HEK293 (cell line): ENCODE data around the gene SLC9A9.

Source experiments
- YY1 ChIP-seq: fragments of 450-650 bp; formaldehyde crosslinking; IDR thresholded peaks from 2 replicates; pipeline ENCODE4 v1.5.1; 2018; ENCODE audit warnings: missing biosample characterization, missing genetic modification characterization
- ZNF274 ChIP-seq, 2 experiments: fragments of 200-500 bp in 1 of 2; fragments of 450-650 bp in 1 of 2; sonication (Bioruptor generic) in 1 of 2; formaldehyde crosslinking in 1 of 2; IDR thresholded peaks; 2 replicates each; pipeline versions ENCODE4 v1.5.1 to v1.6.1; 2014 to 2016; ENCODE audit warnings: borderline replicate concordance in 1 of 2, inconsistent platforms in 1 of 2, low read length in 1 of 2, missing biosample characterization in 1 of 2, missing genetic modification characterization in 1 of 2
- ZNF292 ChIP-seq: fragments of 450-650 bp; formaldehyde crosslinking; IDR thresholded peaks from 2 replicates; pipeline ENCODE4 v1.5.1; 2016; ENCODE audit warnings: low read depth, missing biosample characterization, missing genetic modification characterization, borderline replicate concordance
- ZNF350 ChIP-seq: fragments of 450-650 bp; formaldehyde crosslinking; IDR thresholded peaks from 2 replicates; pipeline ENCODE4 v1.5.0; 2017; ENCODE audit warnings: missing biosample characterization, mild to moderate bottlenecking, missing genetic modification characterization
- ZNF530 ChIP-seq: fragments of 450-650 bp; formaldehyde crosslinking; IDR thresholded peaks from 2 replicates; pipeline ENCODE4 v1.5.1; 2016; ENCODE audit warnings: low read depth, missing biosample characterization, missing genetic modification characterization
- TF ChIP-seq, protein P1 (sequence below): fragments of 450-650 bp; formaldehyde crosslinking; IDR thresholded peaks from 2 replicates; pipeline ENCODE4 v1.5.1; 2016; ENCODE audit warnings: missing biosample characterization, missing genetic modification characterization
- TF ChIP-seq, protein P2 (sequence below): fragments of 450-650 bp; formaldehyde crosslinking; IDR thresholded peaks from 2 replicates; pipeline ENCODE4 v1.5.1; 2016; ENCODE audit warnings: missing biosample characterization, missing genetic modification characterization
- TF ChIP-seq, protein P3 (sequence below): fragments of 450-650 bp; formaldehyde crosslinking; IDR thresholded peaks from 2 replicates; pipeline ENCODE4 v1.5.1; 2016; ENCODE audit warnings: missing biosample characterization, missing genetic modification characterization
- TF ChIP-seq, protein P4 (sequence below): fragments of 450-650 bp; formaldehyde crosslinking; IDR thresholded peaks from 2 replicates; pipeline ENCODE4 v1.5.1; 2017; ENCODE audit warnings: missing biosample characterization, mild to moderate bottlenecking, missing genetic modification characterization, moderate library complexity
- TF ChIP-seq, protein P5 (sequence below): fragments of 450-650 bp; formaldehyde crosslinking; IDR thresholded peaks from 2 replicates; pipeline ENCODE4 v1.5.1; 2016; ENCODE audit warnings: missing biosample characterization, missing genetic modification characterization
- TF ChIP-seq, protein P6 (sequence below): fragments of 450-650 bp; formaldehyde crosslinking; IDR thresholded peaks from 2 replicates; pipeline ENCODE4 v1.5.1; 2016; ENCODE audit warnings: missing biosample characterization, missing genetic modification characterization
- TF ChIP-seq, protein P7 (sequence below): fragments of 450-650 bp; formaldehyde crosslinking; conservative IDR thresholded peaks from 2 replicates; pipeline ENCODE4 v1.5.1; 2016; ENCODE audit warnings: low read depth, missing biosample characterization, missing genetic modification characterization
- TF ChIP-seq, protein P8 (sequence below): fragments of 450-650 bp; formaldehyde crosslinking; IDR thresholded peaks from 2 replicates; pipeline ENCODE4 v1.5.1; 2016; ENCODE audit warnings: missing biosample characterization, missing genetic modification characterization, low read depth

DNA sequence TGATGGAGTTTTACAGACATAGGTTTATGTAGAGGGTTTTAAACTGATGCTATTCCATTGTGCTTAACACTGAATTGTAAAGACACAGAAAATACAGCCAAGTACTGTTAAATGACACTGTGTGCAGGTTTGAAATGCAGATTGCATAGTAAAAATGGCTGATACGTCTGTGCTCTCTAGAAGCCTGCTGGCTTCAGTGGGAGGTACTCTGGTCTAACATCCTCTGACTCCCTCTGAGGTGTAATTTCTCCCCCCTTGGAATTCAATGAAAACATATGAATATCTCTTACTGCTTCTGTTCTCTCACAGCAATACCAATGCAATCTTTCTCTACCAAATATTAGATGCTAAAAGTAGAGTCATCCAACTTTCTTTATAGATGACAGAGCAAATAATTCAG, 176.6 kb downstream of the SLC9A9 start:
- TF ChIP-seq, protein P1, sequence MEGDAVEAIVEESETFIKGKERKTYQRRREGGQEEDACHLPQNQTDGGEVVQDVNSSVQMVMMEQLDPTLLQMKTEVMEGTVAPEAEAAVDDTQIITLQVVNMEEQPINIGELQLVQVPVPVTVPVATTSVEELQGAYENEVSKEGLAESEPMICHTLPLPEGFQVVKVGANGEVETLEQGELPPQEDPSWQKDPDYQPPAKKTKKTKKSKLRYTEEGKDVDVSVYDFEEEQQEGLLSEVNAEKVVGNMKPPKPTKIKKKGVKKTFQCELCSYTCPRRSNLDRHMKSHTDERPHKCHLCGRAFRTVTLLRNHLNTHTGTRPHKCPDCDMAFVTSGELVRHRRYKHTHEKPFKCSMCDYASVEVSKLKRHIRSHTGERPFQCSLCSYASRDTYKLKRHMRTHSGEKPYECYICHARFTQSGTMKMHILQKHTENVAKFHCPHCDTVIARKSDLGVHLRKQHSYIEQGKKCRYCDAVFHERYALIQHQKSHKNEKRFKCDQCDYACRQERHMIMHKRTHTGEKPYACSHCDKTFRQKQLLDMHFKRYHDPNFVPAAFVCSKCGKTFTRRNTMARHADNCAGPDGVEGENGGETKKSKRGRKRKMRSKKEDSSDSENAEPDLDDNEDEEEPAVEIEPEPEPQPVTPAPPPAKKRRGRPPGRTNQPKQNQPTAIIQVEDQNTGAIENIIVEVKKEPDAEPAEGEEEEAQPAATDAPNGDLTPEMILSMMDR (tag by site-specific recombination) = no peak
- TF ChIP-seq, protein P2, sequence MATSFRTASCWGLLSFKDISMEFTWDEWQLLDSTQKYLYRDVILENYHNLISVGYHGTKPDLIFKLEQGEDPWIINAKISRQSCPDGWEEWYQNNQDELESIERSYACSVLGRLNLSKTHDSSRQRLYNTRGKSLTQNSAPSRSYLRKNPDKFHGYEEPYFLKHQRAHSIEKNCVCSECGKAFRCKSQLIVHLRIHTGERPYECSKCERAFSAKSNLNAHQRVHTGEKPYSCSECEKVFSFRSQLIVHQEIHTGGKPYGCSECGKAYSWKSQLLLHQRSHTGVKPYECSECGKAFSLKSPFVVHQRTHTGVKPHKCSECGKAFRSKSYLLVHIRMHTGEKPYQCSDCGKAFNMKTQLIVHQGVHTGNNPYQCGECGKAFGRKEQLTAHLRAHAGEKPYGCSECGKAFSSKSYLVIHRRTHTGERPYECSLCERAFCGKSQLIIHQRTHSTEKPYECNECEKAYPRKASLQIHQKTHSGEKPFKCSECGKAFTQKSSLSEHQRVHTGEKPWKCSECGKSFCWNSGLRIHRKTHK = no peak
- TF ChIP-seq, protein P3, sequence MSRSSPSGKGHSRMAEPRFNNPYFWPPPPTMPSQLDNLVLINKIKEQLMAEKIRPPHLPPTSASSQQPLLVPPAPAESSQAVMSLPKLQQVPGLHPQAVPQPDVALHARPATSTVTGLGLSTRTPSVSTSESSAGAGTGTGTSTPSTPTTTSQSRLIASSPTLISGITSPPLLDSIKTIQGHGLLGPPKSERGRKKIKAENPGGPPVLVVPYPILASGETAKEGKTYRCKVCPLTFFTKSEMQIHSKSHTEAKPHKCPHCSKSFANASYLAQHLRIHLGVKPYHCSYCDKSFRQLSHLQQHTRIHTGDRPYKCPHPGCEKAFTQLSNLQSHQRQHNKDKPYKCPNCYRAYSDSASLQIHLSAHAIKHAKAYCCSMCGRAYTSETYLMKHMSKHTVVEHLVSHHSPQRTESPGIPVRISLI = no peak
- TF ChIP-seq, protein P4, sequence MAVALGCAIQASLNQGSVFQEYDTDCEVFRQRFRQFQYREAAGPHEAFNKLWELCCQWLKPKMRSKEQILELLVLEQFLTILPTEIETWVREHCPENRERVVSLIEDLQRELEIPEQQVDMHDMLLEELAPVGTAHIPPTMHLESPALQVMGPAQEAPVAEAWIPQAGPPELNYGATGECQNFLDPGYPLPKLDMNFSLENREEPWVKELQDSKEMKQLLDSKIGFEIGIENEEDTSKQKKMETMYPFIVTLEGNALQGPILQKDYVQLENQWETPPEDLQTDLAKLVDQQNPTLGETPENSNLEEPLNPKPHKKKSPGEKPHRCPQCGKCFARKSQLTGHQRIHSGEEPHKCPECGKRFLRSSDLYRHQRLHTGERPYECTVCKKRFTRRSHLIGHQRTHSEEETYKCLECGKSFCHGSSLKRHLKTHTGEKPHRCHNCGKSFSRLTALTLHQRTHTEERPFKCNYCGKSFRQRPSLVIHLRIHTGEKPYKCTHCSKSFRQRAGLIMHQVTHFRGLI (tag by site-specific recombination) = no peak
- TF ChIP-seq ZNF274 (IDR thresholded peaks at IDR 0.05; ENCODE audit: low read length) (no peak), ZNF274 (tag by site-specific recombination; IDR thresholded peaks at IDR 0.05; ENCODE audit: borderline replicate concordance) (no peak), ZNF530 (tag by site-specific recombination) (no peak), YY1 (no peak), ZNF292 (tag by site-specific recombination) (no peak), ZNF350 (tag by site-specific recombination) (no peak)
- TF ChIP-seq, protein P5, sequence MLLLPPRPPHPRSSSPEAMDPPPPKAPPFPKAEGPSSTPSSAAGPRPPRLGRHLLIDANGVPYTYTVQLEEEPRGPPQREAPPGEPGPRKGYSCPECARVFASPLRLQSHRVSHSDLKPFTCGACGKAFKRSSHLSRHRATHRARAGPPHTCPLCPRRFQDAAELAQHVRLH (tag by site-specific recombination) = no peak
- TF ChIP-seq, protein P6, sequence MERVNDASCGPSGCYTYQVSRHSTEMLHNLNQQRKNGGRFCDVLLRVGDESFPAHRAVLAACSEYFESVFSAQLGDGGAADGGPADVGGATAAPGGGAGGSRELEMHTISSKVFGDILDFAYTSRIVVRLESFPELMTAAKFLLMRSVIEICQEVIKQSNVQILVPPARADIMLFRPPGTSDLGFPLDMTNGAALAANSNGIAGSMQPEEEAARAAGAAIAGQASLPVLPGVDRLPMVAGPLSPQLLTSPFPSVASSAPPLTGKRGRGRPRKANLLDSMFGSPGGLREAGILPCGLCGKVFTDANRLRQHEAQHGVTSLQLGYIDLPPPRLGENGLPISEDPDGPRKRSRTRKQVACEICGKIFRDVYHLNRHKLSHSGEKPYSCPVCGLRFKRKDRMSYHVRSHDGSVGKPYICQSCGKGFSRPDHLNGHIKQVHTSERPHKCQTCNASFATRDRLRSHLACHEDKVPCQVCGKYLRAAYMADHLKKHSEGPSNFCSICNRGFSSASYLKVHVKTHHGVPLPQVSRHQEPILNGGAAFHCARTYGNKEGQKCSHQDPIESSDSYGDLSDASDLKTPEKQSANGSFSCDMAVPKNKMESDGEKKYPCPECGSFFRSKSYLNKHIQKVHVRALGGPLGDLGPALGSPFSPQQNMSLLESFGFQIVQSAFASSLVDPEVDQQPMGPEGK = no peak
- TF ChIP-seq, protein P7, sequence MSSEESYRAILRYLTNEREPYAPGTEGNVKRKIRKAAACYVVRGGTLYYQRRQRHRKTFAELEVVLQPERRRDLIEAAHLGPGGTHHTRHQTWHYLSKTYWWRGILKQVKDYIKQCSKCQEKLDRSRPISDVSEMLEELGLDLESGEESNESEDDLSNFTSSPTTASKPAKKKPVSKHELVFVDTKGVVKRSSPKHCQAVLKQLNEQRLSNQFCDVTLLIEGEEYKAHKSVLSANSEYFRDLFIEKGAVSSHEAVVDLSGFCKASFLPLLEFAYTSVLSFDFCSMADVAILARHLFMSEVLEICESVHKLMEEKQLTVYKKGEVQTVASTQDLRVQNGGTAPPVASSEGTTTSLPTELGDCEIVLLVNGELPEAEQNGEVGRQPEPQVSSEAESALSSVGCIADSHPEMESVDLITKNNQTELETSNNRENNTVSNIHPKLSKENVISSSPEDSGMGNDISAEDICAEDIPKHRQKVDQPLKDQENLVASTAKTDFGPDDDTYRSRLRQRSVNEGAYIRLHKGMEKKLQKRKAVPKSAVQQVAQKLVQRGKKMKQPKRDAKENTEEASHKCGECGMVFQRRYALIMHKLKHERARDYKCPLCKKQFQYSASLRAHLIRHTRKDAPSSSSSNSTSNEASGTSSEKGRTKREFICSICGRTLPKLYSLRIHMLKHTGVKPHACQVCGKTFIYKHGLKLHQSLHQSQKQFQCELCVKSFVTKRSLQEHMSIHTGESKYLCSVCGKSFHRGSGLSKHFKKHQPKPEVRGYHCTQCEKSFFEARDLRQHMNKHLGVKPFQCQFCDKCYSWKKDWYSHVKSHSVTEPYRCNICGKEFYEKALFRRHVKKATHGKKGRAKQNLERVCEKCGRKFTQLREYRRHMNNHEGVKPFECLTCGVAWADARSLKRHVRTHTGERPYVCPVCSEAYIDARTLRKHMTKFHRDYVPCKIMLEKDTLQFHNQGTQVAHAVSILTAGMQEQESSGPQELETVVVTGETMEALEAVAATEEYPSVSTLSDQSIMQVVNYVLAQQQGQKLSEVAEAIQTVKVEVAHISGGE = no peak
- TF ChIP-seq, protein P8, sequence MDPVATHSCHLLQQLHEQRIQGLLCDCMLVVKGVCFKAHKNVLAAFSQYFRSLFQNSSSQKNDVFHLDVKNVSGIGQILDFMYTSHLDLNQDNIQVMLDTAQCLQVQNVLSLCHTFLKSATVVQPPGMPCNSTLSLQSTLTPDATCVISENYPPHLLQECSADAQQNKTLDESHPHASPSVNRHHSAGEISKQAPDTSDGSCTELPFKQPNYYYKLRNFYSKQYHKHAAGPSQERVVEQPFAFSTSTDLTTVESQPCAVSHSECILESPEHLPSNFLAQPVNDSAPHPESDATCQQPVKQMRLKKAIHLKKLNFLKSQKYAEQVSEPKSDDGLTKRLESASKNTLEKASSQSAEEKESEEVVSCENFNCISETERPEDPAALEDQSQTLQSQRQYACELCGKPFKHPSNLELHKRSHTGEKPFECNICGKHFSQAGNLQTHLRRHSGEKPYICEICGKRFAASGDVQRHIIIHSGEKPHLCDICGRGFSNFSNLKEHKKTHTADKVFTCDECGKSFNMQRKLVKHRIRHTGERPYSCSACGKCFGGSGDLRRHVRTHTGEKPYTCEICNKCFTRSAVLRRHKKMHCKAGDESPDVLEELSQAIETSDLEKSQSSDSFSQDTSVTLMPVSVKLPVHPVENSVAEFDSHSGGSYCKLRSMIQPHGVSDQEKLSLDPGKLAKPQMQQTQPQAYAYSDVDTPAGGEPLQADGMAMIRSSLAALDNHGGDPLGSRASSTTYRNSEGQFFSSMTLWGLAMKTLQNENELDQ (tag by site-specific recombination) = no peak
